ENCODE results near the gene KIAA1755.
A peak's percentile ranks its signal among the peaks of the same experiment; 100 is the strongest.

Gene KIAA1755

DNA sequence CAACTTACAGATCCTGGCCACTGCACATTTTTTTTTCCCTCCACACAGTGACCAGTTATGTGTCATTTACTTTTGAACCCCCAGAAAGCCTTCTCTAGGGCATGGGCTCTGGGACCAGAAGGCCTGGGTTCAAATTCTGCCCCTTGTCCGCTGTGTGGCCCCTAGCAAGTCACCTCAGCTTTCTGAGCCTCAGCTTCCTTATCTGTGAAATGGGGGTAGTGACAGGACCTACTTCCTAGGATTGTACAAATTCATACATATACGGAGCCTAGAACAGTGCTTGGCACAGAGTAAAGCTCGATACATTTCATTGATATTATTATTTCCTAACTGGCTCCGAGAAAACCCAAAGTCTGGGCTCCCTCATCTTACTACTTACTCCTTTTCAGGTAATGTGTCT is 45.0 kb upstream of the KIAA1755 start:
- H3K4me1 ChIP-seq (ENCODE audit: control extremely low read depth in 1 of 4, control insufficient read depth in 4 of 4, insufficient read depth in 4 of 4, low read length in 3 of 4), result peaks cover 10 to 34% (median 21%) of the 10 kb centered on the region in 4 experiments
- H3K9me3 ChIP-seq (ENCODE audit: control extremely low read depth in 1 of 5, control insufficient read depth in 4 of 5, insufficient read depth in 2 of 5, low read depth in 1 of 5, low read length in 4 of 5), result peaks cover 0 to 8% (median 3%) of the 10 kb centered on the region in 5 experiments
- no peak for DNase-seq
- ChIA-PET POLR2A (no interaction called here), CTCF (interaction anchor here (0.6 to 2.0 kb wide), 9 partner anchors 10 to 248 kb away, joined by 3 to 8 read pairs (median 4); no protein-coding TSS in a partner anchor)
- no peaks in the 10 kb centered on the region for H3K36me3 ChIP-seq (ENCODE audit: control insufficient read depth in 4 of 4, insufficient read depth in 4 of 4, low read length in 3 of 4)
- no peak overlapping the region for H3K4me3 ChIP-seq (ENCODE audit: control insufficient read depth in 1 of 7, extremely low read depth in 1 of 7, insufficient read depth in 4 of 7, low read depth in 2 of 7, low read length in 6 of 7)
- peaks cover 4 to 85% (median 55%) of the 10 kb centered on the region in 5 experiments for H3K27me3 ChIP-seq (replicated peaks in 2 of 5; ENCODE audit: control insufficient read depth in 4 of 5, insufficient read depth in 5 of 5, low read length in 4 of 5)
- WGBS (ENCODE audit: insufficient coverage), result no CpG with 5 or more reads among the region's 4 CpGs
- H3K27ac ChIP-seq (ENCODE audit: insufficient read depth in 1 of 2, low read depth in 1 of 2, low read length in 2 of 2, poor library complexity in 1 of 2, severe bottlenecking in 2 of 2), result no peak overlapping the region

DNA sequence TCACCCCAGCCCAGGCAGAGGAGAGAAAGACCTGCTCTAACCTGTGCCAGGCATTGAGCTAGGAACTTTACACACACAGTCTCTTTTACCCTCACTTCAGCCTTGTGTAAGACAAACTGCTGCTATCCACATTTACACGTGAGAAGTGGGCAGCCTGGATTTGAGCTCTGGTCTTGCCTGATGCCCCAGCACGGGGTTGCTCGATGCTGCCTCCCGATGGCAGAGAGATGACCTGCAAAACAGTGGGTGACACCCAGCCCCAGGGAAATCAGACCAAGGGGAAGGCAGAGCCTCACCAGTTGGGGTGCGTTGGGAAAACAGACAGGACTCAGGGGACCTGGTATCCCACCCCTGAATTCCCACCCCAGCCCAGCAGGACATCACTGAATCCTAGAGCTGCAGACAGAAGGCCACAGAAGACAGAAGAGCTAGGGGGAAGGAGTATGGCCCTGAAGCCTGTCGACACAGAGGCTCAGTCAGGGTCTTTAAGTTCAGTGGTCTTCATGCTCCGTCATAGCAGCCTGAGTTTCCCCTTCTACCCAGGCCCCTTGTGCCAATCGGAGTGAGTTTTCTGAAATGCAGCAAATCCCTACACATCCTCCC is 44.4 kb upstream of the KIAA1755 start:
- DNase-seq, result peak; percentile 46 to 70 (median 69)
- CTCF ChIA-PET, result interaction anchor here (0.7 to 2.0 kb wide), 10 partner anchors 9 to 247 kb away, joined by 3 to 8 read pairs (median 5); no protein-coding TSS in a partner anchor
- Histone ChIP-seq H3K4me3 (ENCODE audit: control insufficient read depth in 1 of 7, extremely low read depth in 1 of 7, insufficient read depth in 4 of 7, low read depth in 2 of 7, low read length in 6 of 7) (no peak overlapping the region), H3K27ac (ENCODE audit: insufficient read depth in 1 of 2, low read depth in 1 of 2, low read length in 2 of 2, poor library complexity in 1 of 2, severe bottlenecking in 2 of 2) (no peak overlapping the region), H3K36me3 (ENCODE audit: control insufficient read depth in 4 of 4, insufficient read depth in 4 of 4, low read length in 3 of 4) (no peaks in the 10 kb centered on the region), H3K4me1 (ENCODE audit: control extremely low read depth in 1 of 4, control insufficient read depth in 4 of 4, insufficient read depth in 4 of 4, low read length in 3 of 4) (peaks cover 10 to 34% (median 21%) of the 10 kb centered on the region in 4 experiments), H3K27me3 (replicated peaks in 2 of 5; ENCODE audit: control insufficient read depth in 4 of 5, insufficient read depth in 5 of 5, low read length in 4 of 5) (peaks cover 4 to 85% (median 53%) of the 10 kb centered on the region in 5 experiments), H3K9me3 (ENCODE audit: control extremely low read depth in 1 of 5, control insufficient read depth in 4 of 5, insufficient read depth in 2 of 5, low read depth in 1 of 5, low read length in 4 of 5) (peaks cover 0 to 8% (median 3%) of the 10 kb centered on the region in 5 experiments)
- 45% methylated on average over 7 of the region's 8 CpGs for WGBS (ENCODE audit: insufficient coverage)
- POLR2A ChIA-PET, result no interaction called here

DNA sequence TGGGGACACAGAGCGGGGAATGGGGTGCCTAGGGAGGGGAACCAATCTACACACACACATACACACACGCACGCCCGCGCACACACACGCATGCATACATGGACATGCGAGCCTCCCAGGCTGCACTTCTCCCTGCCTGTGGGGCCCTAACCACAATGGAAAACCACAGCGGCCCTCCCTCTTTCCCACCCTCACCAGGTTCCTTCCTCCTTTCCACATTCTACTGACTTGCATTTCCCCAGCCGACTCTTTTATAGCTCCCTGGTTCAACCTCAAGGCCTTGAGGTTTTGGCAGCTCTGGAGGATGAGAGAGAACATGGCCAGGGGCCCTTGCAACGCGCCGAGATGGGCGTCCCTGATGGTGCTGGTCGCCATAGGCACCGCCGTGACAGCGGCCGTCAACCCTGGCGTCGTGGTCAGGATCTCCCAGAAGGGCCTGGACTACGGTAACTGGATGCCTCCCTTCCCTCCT is 43.4 kb upstream of the KIAA1755 start, which contains the start of gene BPI:
BPI (plus strand) TSS at position 249 of the 472 bp plus-strand sequence; CDS start at position 317, 68 bp downstream.
- Histone ChIP-seq H3K36me3 (ENCODE audit: control insufficient read depth in 4 of 4, insufficient read depth in 4 of 4, low read length in 3 of 4) (no peaks in the 10 kb centered on the region), H3K27ac (ENCODE audit: insufficient read depth in 1 of 2, low read depth in 1 of 2, low read length in 2 of 2, poor library complexity in 1 of 2, severe bottlenecking in 2 of 2) (no peak within 1 kb of the TSS), H3K4me1 (ENCODE audit: control extremely low read depth in 1 of 4, control insufficient read depth in 4 of 4, insufficient read depth in 4 of 4, low read length in 3 of 4) (peaks cover 12 to 35% (median 23%) of the 10 kb centered on the region in 4 experiments), H3K4me3 (ENCODE audit: control insufficient read depth in 1 of 7, extremely low read depth in 1 of 7, insufficient read depth in 4 of 7, low read depth in 2 of 7, low read length in 6 of 7) (peak within 1 kb of the TSS in 4 of 7 experiments; percentile 2 to 47 (median 8)), H3K9me3 (ENCODE audit: control extremely low read depth in 1 of 5, control insufficient read depth in 4 of 5, insufficient read depth in 2 of 5, low read depth in 1 of 5, low read length in 4 of 5) (peaks cover 0 to 3% (median 2%) of the 10 kb centered on the region in 5 experiments), H3K27me3 (replicated peaks in 2 of 5; ENCODE audit: control insufficient read depth in 4 of 5, insufficient read depth in 5 of 5, low read length in 4 of 5) (peaks cover 4 to 84% (median 50%) of the 10 kb centered on the region in 5 experiments)
- CTCF ChIA-PET, result interaction anchor here (1.2 to 2.0 kb wide), 5 partner anchors 8 to 153 kb away, joined by 3 to 8 read pairs (median 5); no protein-coding TSS in a partner anchor
- 0% methylated on average over 20 of the region's 21 CpGs for WGBS (ENCODE audit: insufficient coverage)
- POLR2A ChIA-PET, result no interaction called here
- peak; percentile 92 to 95 (median 94) for DNase-seq

DNA sequence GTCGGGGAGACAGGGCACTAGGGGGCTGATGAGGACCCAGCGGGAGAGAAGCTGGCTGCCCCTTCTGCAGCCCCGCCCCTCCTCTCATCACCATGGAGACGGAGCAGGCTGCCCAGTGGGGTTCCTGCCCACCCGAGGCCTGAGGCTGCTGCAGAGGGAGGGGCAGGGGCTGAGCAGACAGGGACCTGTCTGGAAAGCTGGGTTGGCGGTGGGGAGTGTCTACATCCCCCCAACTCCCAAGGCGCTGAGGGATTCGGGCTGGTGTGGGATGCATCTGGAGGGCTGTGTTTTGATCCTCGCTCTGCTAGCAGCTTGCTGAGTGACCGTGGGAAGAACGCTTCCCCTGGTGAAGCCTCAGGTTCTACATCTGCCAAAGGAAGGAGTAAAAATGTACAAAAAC is 42.3 kb upstream of the KIAA1755 start:
- POLR2A ChIA-PET, result no interaction called here
- no peaks in the 10 kb centered on the region for H3K36me3 ChIP-seq (ENCODE audit: control insufficient read depth in 4 of 4, insufficient read depth in 4 of 4, low read length in 3 of 4)
- no peak overlapping the region for H3K27ac ChIP-seq (ENCODE audit: insufficient read depth in 1 of 2, low read depth in 1 of 2, low read length in 2 of 2, poor library complexity in 1 of 2, severe bottlenecking in 2 of 2)
- 18% methylated on average over 8 of the region's 11 CpGs for WGBS (ENCODE audit: insufficient coverage)
- H3K4me3 ChIP-seq (ENCODE audit: control insufficient read depth in 1 of 7, extremely low read depth in 1 of 7, insufficient read depth in 4 of 7, low read depth in 2 of 7, low read length in 6 of 7), result no peak overlapping the region
- peaks cover 4 to 84% (median 39%) of the 10 kb centered on the region in 5 experiments for H3K27me3 ChIP-seq (replicated peaks in 2 of 5; ENCODE audit: control insufficient read depth in 4 of 5, insufficient read depth in 5 of 5, low read length in 4 of 5)
- H3K4me1 ChIP-seq (ENCODE audit: control extremely low read depth in 1 of 4, control insufficient read depth in 4 of 4, insufficient read depth in 4 of 4, low read length in 3 of 4), result peaks cover 14 to 39% (median 28%) of the 10 kb centered on the region in 4 experiments
- CTCF ChIA-PET, result interaction anchor here (0.9 to 1.2 kb wide), 3 partner anchors 16 to 266 kb away, joined by 3 read pairs; no protein-coding TSS in a partner anchor
- no peak for DNase-seq
- peaks cover 0 to 2% (median 0%) of the 10 kb centered on the region in 5 experiments for H3K9me3 ChIP-seq (ENCODE audit: control extremely low read depth in 1 of 5, control insufficient read depth in 4 of 5, insufficient read depth in 2 of 5, low read depth in 1 of 5, low read length in 4 of 5)

DNA sequence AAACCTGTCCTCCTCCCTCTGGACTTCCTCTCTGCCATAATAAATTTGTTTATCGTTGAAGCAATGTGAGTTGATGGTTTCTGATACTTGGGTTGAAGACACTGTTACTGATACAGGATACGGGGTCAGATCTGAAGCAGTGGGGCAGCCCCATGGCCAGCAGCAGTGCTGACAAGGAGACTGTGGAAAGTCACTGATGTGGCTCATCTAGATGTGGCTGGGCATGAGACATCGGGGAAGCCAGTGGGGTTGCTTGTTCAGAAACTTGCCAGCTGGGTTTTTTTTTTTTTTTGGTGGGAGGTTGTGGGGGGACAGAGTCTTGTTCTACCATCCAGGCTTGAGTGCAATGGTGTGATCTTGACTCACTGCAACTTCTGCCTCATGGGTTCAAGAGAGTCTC is 40.8 kb upstream of the KIAA1755 start:
- H3K9me3 ChIP-seq (ENCODE audit: control extremely low read depth in 1 of 5, control insufficient read depth in 4 of 5, insufficient read depth in 2 of 5, low read depth in 1 of 5, low read length in 4 of 5), result peaks cover 0 to 2% (median 0%) of the 10 kb centered on the region in 5 experiments
- H3K4me1 ChIP-seq (ENCODE audit: control extremely low read depth in 1 of 4, control insufficient read depth in 4 of 4, insufficient read depth in 4 of 4, low read length in 3 of 4), result peaks cover 14 to 33% (median 27%) of the 10 kb centered on the region in 4 experiments
- no peak overlapping the region for H3K27ac ChIP-seq (ENCODE audit: insufficient read depth in 1 of 2, low read depth in 1 of 2, low read length in 2 of 2, poor library complexity in 1 of 2, severe bottlenecking in 2 of 2)
- peaks cover 4 to 75% (median 33%) of the 10 kb centered on the region in 5 experiments for H3K27me3 ChIP-seq (replicated peaks in 2 of 5; ENCODE audit: control insufficient read depth in 4 of 5, insufficient read depth in 5 of 5, low read length in 4 of 5)
- WGBS (ENCODE audit: insufficient coverage), result 100% methylated on average over 1 of the region's 3 CpGs
- ChIA-PET POLR2A (no interaction called here), CTCF (no interaction called here)
- DNase-seq, result no peak
- no peak overlapping the region for H3K4me3 ChIP-seq (ENCODE audit: control insufficient read depth in 1 of 7, extremely low read depth in 1 of 7, insufficient read depth in 4 of 7, low read depth in 2 of 7, low read length in 6 of 7)
- H3K36me3 ChIP-seq (ENCODE audit: control insufficient read depth in 4 of 4, insufficient read depth in 4 of 4, low read length in 3 of 4), result no peaks in the 10 kb centered on the region

DNA sequence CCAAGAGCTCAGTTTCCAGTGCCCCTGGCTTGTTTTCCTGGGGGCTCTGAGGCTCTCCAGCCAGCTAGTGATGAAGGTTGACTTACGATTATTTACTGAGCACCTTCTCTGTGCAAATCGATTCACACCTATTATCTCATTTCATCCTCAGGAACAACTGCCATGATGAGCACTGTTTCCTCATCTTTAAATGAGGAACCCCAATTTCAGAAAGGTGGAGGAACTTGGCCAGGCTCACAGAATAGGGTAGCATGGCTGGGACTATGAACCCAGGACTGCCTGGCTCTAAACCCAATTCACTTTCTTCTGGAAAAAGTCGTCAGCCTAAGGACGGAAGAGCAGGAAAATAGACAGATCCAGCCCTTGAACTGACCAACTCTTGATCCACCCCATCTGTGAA is 39.9 kb upstream of the KIAA1755 start:
- Histone ChIP-seq H3K9me3 (ENCODE audit: control extremely low read depth in 1 of 5, control insufficient read depth in 4 of 5, insufficient read depth in 2 of 5, low read depth in 1 of 5, low read length in 4 of 5) (peaks cover 0 to 2% (median 0%) of the 10 kb centered on the region in 5 experiments), H3K27ac (ENCODE audit: insufficient read depth in 1 of 2, low read depth in 1 of 2, low read length in 2 of 2, poor library complexity in 1 of 2, severe bottlenecking in 2 of 2) (no peak overlapping the region), H3K4me3 (ENCODE audit: control insufficient read depth in 1 of 7, extremely low read depth in 1 of 7, insufficient read depth in 4 of 7, low read depth in 2 of 7, low read length in 6 of 7) (no peak overlapping the region), H3K27me3 (replicated peaks in 2 of 5; ENCODE audit: control insufficient read depth in 4 of 5, insufficient read depth in 5 of 5, low read length in 4 of 5) (peaks cover 4 to 76% (median 37%) of the 10 kb centered on the region in 5 experiments), H3K4me1 (ENCODE audit: control extremely low read depth in 1 of 4, control insufficient read depth in 4 of 4, insufficient read depth in 4 of 4, low read length in 3 of 4) (peaks cover 13 to 33% (median 27%) of the 10 kb centered on the region in 4 experiments), H3K36me3 (ENCODE audit: control insufficient read depth in 4 of 4, insufficient read depth in 4 of 4, low read length in 3 of 4) (no peaks in the 10 kb centered on the region)
- POLR2A ChIA-PET, result interaction anchor here (0.5 kb wide), 1 partner anchor 539 kb away, joined by 3 read pairs; no protein-coding TSS in a partner anchor
- CTCF ChIA-PET, result no interaction called here
- no peak for DNase-seq
- 100% methylated on average over 2 of the region's 4 CpGs for WGBS (ENCODE audit: insufficient coverage)

DNA sequence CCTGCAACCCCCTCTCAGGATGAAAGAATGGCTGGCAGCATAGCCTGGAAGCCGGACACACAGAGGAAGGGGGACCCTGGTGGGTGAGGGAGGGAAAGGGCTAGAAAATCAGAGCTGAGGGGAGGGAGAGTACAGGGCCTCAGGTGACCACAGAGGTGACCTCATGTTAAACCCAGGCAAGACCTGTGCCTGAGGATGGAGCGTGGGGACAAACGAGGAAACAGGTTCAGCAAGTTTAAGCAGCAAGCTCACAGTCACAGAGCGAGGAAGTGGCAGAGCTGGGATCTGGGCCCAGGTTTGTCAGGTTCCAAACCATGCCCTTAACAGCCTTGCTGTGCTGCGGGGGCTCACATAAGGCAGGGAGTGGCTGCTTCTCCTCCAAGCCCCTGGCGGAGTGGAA is 39.4 kb upstream of the KIAA1755 start:
- Histone ChIP-seq H3K27me3 (replicated peaks in 2 of 5; ENCODE audit: control insufficient read depth in 4 of 5, insufficient read depth in 5 of 5, low read length in 4 of 5) (peaks cover 4 to 76% (median 41%) of the 10 kb centered on the region in 5 experiments), H3K4me1 (ENCODE audit: control extremely low read depth in 1 of 4, control insufficient read depth in 4 of 4, insufficient read depth in 4 of 4, low read length in 3 of 4) (peaks cover 11 to 29% (median 25%) of the 10 kb centered on the region in 4 experiments), H3K36me3 (ENCODE audit: control insufficient read depth in 4 of 4, insufficient read depth in 4 of 4, low read length in 3 of 4) (no peaks in the 10 kb centered on the region), H3K9me3 (ENCODE audit: control extremely low read depth in 1 of 5, control insufficient read depth in 4 of 5, insufficient read depth in 2 of 5, low read depth in 1 of 5, low read length in 4 of 5) (peaks cover 0 to 2% (median 0%) of the 10 kb centered on the region in 5 experiments), H3K27ac (ENCODE audit: insufficient read depth in 1 of 2, low read depth in 1 of 2, low read length in 2 of 2, poor library complexity in 1 of 2, severe bottlenecking in 2 of 2) (no peak overlapping the region), H3K4me3 (ENCODE audit: control insufficient read depth in 1 of 7, extremely low read depth in 1 of 7, insufficient read depth in 4 of 7, low read depth in 2 of 7, low read length in 6 of 7) (no peak overlapping the region)
- DNase-seq, result no peak
- 90% methylated on average over 6 of the region's 6 CpGs for WGBS (ENCODE audit: insufficient coverage)
- POLR2A ChIA-PET, result interaction anchor here (0.5 kb wide), 1 partner anchor 540 kb away, joined by 3 read pairs; no protein-coding TSS in a partner anchor
- CTCF ChIA-PET, result no interaction called here
